HTR-8/SVneo (cell line): Measurements from ENCODE around the gene UGT1A1.

Experiments
- DNase-seq: peaks from one replicate; pipeline ENCODE4 v3.0.0; 2011; ENCODE audit warnings: low spot score, mixed read lengths; ENCODE audit not compliant: insufficient read length
- FAIRE-seq: peaks from 2 replicates; lab custom pipeline; 2011; peaks lifted over from hg19 to GRCh38; lab: Jason Lieb, UNC

Gene UGT1A1

DNA sequence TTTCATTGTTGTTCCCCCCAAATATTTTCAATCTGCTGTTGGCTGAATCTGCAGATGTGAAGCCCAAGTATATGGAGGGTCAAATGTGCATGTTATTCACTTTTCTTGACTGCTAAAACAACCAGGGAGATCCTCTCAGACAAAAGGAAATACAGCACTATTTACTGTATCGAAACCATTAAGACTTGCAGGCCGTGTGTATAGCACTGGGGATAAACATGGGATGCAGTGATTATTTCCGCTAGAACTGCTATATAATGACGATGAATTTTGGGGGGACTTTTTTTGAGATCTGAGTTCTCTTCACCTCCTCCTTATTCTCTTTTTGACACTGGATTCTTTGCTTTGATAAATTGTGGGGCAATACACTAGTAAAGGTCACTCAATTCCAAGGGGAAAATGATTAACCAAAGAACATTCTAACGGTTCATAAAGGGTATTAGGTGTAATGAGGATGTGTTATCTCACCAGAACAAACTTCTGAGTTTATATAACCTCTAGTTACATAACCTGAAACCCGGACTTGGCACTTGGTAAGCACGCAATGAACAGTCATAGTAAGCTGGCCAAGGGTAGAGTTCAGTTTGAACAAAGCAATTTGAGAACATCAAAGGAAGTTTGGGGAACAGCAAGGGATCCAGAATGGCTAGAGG, 3.5 kb upstream of the UGT1A1 start:
- DNase-seq (no peak), FAIRE-seq (no peak)

DNA sequence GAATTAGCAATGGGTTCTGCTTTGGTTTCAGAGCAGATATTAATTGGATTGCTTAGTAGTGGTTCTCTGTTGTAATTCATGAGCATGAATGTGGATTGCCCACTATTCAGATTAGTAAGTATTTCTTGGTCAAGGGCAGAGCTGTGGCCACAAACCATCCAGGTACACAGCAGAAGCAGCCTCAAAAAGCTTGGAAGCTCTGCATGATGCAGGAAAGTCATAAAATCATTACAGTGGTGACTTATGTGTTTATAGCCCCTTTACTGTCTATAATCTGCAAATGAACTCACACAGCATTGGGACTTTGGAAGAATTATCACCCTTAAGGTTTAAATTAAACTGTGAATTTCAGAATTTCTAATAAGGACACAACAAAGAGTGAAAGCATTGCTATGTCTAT, 1.9 kb upstream of the UGT1A1 start:
- FAIRE-seq = no peak
- no peak for DNase-seq

DNA sequence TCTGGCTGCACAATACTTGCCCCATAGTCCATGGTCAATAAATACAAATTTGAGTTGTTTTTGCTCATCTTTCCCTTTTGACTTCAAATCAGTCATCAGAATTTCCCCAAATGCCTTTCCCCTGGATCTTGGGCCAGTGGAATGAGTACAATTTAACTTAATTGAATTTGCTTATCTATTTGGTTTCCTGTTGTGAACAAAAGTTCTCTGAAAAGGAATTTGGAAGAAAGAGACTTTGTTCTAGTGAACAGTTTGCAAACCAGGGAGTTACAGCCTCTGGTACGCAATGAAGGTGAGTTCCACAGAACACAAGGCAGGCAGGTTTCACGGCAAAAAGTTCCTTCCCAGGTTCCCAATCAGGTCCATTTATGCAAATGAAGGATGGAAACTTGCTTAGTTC, 1.2 kb upstream of the UGT1A1 start:
- no peak for FAIRE-seq
- DNase-seq = no peak

DNA sequence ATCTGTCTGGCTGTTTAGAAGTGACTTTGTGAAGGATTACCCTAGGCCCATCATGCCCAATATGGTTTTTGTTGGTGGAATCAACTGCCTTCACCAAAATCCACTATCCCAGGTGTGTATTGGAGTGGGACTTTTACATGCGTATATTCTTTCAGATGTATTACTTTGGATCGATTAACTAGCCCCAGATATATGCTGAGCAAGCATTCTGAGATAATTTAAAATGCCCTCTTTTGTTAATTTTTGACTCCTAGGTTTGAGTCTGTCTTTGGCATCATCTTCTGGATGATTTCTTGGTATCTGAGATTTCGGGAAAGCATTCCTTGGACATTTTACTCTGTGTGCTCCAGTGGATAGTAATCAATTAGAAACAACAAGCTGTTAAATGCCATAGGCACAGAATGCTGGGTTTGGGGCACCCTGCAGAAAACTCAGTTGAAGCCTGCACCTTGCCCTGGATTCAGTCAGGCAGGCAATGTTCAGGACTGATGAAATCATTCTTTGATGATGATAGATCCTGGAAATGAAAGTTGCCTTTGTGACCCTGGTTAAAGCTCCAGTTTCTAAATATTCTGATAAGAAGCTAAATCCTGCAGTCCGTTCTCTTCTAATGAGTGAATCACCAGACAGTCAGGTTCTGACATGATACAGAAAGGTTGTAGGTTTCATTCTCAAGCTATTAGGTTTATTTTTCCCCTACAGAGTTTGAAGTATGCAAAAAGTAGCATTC, 1.1 kb downstream of the UGT1A1 start:
- FAIRE-seq = no peak
- no peak for DNase-seq

DNA sequence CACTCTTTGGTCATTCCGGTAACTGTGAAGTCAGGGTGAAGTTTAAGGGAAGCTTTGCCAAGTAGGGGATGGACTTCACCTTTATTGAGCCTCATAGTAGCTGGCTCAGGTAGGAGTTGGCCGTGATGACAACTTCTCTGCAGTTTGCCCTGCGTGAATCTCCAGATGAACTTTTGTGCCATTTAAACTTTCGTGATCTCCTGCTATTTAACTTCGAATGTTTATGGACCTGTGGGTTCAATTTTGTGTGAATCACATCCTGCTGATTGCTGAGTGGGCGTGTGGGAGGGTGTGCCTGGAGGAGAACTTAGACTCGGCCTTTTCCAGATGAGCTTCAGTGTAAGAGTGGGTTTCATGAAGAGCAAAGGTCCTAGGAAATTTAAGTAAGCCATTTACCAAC, 4.2 kb downstream of the UGT1A1 start:
- DNase-seq (no peak), FAIRE-seq (no peak)

DNA sequence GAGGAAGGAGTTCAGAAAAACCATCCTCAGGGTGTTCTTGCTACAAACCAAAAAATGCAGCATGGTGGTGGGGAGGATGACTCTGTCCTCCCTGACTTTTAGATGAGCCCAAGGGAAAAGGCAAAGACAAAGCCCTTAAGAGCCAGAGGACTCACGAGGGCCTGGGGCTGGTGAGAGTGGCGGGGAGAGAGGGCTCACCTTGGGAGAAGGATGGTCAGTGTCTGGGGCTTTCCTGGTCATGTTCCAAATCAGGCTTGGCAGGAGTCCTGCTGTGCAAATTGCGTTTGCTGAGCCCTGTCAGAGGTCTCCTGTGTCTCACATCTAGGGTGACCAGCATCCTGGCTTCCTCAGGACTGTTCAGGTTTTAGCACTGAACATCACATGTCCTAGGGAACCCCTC, 4.7 kb downstream of the UGT1A1 start:
- DNase-seq = no peak
- no peak for FAIRE-seq

DNA sequence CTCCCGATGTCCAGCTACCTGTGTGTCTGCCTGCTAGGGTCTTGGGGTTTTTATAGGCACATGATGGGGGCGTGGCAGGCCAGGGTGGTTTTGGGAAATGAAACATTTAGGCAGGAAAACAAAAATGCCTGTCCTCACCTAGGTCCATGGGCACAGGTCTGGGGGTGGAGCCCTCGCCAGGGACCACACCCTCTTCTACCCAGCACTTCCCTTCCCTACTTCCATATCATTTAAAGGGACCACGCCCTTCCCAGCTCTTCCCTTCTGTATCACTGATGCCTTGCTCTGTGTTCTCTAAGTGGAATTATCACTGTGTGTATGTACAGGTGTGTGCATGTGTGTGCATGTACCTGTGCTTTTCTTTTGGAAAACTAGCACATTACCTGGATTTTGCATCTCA, 6.3 kb downstream of the UGT1A1 start:
- no peak for DNase-seq
- FAIRE-seq = no peak

DNA sequence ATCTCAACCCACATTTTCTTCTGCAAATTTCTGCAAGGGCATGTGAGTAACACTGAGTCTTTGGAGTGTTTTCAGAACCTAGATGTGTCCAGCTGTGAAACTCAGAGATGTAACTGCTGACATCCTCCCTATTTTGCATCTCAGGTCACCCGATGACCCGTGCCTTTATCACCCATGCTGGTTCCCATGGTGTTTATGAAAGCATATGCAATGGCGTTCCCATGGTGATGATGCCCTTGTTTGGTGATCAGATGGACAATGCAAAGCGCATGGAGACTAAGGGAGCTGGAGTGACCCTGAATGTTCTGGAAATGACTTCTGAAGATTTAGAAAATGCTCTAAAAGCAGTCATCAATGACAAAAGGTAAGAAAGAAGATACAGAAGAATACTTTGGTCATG, 8.0 kb downstream of the UGT1A1 start:
- no peak for FAIRE-seq
- DNase-seq = no peak

DNA sequence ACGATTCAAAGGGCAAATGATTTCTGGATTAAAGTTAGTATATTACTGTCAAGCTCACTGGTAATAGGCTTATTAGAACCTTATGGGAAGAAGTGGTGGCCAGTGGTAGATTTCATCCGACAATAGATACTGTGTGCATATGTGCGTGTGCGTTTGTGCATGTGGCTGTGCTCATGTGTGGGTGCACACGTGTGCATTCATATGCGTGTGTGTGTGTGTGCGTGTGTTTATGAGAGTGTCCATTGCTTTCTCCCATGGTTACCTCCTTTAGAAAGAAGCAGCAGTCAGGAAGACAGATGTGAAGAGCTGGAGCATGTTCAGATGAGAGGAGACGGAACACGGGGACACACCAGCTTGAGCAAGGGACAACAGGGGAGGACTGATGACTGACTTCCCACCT, 9.2 kb downstream of the UGT1A1 start:
- FAIRE-seq (no peak), DNase-seq (no peak)

DNA sequence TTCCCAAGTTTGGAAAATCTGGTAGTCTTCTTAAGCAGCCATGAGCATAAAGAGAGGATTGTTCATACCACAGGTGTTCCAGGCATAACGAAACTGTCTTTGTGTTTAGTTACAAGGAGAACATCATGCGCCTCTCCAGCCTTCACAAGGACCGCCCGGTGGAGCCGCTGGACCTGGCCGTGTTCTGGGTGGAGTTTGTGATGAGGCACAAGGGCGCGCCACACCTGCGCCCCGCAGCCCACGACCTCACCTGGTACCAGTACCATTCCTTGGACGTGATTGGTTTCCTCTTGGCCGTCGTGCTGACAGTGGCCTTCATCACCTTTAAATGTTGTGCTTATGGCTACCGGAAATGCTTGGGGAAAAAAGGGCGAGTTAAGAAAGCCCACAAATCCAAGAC, 12.1 kb downstream of the UGT1A1 start:
- FAIRE-seq = no peak
- no peak for DNase-seq

DNA sequence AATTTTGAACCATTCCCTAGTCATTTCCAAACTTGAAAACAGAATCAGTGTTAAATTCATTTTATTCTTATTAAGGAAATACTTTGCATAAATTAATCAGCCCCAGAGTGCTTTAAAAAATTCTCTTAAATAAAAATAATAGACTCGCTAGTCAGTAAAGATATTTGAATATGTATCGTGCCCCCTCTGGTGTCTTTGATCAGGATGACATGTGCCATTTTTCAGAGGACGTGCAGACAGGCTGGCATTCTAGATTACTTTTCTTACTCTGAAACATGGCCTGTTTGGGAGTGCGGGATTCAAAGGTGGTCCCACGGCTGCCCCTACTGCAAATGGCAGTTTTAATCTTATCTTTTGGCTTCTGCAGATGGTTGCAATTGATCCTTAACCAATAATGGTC, 12.5 kb downstream of the UGT1A1 start:
- DNase-seq = no peak
- no peak for FAIRE-seq

DNA sequence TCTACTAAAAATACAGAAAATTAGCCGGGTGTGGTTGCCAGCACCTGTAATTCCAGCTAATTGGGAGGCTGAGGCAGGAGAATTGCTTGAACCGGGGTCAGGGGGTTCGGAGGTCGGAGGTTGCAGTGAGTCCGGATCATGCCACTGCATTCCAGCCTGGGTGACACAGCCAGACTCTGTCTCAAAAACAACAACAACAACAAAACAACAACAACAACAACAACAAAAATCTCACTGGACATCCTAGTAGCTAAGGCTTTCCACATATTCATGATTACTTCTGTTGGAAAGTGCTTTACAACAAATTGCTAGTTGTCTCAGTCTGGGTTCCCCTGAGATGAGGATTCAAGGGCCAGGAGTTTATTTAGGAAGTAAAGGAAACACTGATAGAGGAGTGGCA, 13.8 kb downstream of the UGT1A1 start:
- FAIRE-seq = no peak
- no peak for DNase-seq

DNA sequence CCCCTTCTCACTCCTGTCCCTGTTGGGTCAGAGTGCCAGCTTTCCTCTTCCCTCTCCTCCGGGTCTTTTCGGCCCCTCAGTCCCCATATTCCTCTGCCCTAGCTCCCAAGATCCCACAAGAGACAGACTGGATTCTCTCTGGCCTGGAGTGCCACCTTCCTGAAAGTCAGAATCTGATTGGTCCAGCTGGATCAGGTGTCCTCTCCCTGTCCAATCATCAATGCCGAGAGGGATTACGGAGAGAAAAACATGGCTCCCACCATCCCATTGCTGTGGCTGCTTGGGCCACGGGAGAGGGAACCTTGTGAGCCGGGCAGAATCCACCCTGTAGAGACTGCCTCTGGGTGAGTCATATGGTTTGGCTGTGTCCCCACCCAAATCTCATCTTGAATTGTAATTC, 15.3 kb downstream of the UGT1A1 start:
- no peak for FAIRE-seq
- DNase-seq = no peak

DNA sequence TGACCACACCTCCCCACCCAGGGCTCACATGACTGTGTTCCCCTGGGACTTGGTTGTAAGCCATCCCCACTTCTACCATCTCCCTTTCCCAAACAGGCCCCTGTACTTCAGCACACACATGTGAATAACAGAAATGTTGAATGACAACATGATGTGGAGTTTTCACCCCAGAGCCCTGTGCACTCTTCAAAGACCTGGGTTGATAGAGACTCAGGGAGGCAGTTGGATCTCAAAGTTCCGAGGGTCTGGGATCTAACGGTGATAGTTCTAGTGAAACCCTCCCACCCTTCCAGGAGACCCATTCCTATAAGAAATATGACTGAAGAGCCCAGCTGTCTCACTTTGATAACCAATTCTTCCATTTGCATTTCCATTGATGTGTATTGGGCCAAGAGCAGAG, 18.0 kb downstream of the UGT1A1 start, which contains the start of gene MROH2A:
Gene MROH2A, plus strand, starts transcription at position 301 of the 400 bp plus-strand sequence. CDS start 1,029 bp downstream, outside the sequence.
- FAIRE-seq (no peak), DNase-seq (no peak)

DNA sequence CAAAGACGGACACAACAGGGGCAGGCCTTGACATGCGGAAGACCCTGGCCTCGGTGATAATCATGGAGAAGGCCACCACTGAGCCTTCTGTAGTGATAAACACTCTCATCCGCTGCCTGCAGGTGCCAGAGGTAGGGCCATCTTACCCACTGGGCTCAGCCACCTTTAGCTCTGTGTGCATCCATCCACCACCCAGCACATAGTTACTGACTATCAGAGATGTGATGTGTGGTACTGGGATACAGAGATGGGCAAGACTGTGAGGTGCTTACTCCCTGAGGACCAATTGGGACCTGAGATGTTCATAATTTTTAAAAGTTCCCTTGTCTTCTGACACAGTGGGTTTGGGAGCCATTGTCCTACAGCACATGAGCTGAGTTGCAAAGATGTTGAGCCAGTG, 19.7 kb downstream of the UGT1A1 start:
- DNase-seq (no peak), FAIRE-seq (no peak)

DNA sequence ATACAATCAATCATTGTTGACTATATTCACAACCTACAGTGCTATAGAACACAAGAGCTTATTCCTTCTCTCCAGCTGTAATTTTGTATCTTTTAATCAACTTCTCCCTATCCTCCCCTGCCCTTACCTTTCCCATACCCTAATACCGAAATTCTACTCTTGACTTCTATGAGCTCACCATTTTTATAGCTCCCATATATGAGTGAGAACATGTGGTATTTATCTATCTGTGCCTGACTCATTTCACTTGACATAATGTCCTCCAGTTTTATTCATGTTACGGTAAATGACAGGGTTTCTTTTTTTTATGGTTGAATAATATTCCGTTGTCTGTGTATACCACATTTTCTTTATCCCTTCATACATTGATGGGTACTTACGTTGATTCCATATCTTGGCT, 20.7 kb downstream of the UGT1A1 start:
- no peak for DNase-seq
- FAIRE-seq = no peak

DNA sequence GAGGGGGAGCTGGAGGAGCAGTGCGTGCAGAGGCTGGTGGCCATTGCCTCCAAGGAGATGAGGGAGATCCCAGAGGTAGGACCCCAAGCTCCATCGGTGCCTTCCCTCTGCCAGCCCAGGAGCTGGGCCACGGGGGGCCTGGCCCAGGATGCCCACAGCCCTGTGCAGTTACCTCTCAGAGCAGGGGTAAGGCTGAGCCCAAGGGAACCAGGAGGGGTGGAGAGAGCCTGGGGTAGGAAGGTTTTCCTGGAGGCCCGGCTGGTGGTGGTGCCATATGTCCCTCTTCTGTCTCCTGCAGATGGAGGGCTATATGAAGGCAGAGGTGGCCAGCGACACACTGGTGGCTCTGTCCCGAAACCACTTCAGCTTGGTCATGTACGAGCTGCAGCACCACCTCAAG, 29.5 kb downstream of the UGT1A1 start:
- DNase-seq (no peak), FAIRE-seq (no peak)

DNA sequence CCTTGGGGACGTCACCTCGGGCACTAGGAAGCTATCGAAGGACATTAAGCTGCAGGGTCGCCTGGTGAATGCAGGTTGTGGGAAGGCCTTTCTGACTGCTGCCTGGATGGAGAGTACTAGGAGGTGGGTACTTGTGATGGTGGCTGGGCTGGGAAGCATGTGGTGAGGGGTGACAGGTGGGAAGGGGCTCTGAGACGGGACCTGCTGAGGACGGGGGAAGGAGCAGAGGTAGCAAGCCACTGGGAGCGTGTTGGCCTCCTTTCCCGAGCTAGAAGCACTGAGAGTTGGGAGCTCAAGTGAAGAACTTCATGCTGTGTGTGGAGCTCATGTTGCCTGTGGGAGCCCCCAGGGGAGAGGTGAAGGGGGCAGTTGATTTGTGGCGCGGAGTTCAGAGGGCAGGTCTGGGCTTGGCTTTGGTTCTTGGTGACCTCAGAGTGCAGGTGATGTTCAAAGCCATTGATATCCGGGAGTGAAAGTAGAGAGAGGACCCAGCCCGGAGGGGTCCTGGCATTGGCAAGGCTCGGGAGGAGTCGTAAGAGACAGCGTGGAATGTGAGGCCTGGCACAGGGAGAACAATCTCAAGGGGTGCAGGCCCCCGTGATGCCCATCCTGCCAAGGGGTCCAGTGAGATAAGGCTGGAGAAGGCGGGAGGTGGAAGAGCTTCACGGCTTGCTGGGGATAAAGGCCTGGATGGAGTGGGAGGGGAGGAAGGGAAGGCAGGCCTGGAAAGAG, 31.2 kb downstream of the UGT1A1 start:
- DNase-seq (no peak), FAIRE-seq (no peak)

DNA sequence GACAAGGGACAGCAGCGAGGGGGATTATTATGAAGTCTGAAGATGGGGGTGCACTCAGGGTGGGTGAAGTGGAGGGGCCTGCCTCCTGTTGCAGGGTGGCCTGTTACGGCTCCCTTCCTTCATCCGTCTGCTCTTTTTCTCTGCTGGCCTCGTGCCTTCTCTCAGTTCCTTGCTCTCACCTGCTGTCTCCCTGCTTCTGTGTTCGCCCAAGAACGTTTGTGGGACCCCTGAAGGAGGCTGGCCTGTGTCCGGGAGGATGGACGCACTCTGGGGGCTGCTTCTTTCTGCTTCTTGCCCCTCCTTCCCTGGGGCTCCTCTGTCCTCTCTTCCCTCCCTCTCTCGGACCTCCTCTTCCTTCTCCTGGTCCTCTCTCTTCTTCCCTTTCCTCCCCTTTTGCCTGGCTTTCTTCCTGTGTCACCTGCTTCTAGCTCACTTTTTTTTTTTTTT, 31.8 kb downstream of the UGT1A1 start:
- FAIRE-seq = no peak
- DNase-seq = no peak

DNA sequence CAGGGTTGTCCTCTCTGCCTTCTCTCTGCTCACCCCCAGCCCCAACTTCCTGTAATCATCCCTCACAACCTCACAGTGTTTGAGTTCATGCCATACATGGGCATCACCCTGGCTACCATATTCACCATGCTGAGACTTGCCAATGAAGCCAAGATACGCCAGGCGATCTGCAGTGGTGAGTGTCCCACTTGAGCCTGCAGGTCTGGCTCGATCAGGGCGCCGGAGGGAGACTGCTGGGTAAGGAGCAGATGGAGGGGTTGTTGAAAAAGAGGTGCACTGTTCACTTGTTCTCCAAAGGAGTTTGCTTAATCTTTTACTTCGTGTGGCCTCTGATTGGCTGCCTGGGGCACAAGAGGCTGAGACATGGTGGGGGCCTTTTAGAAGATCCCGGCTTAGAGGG, 32.6 kb downstream of the UGT1A1 start:
- FAIRE-seq (no peak), DNase-seq (no peak)

DNA sequence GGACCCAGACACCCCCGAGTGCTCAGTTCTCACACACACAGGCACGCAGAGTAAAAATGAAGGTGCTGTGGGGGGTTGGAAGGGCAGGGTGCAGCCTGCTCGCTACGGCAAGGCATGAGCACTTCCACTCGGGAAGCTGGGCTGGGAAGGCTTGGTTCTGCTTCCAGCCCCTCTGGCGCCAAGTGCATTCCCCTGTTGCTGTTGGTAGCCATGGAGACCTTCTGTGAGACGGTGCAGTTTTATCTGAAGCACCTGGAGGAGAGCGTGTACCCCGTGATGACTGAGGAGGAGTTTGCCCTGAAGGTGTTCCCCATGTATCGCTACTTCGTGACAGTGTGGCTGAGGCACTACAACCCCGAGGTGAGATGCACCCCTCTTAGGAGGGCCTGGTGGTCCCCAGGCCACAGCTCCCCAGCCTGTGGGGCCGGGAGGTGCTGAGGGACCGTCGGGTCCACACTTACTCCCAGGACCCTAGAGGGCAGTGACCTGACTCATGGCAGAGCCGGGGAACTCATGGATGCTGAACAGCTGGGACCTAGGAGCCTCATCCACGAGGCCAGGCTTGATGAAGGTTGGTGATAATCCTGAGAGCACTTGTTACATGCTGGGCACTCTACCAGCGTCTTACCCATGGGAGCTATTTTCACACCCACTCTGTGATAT, 33.5 kb downstream of the UGT1A1 start:
- no peak for FAIRE-seq
- DNase-seq = no peak
